Measurements from ENCODE around the gene TOX2.

Gene TOX2

GRCh38 chr20:44064501-44065400 lies 150.1 kb downstream of the TOX2 start:
- Histone ChIP-seq H3K4me3 (ENCODE audit: low read depth, low read length) (no peak overlapping the region), H3K4me1 (ENCODE audit: control insufficient read depth, insufficient read depth, low read length) (no peaks in the 10 kb centered on the region), H3K36me3 (ENCODE audit: control insufficient read depth in 2 of 2, insufficient read depth in 1 of 2, low read length in 2 of 2) (no peaks in the 10 kb centered on the region), H3K27ac (ENCODE audit: extremely low read depth, low read depth, low read length) (no peak overlapping the region), H3K9me3 (ENCODE audit: control insufficient read depth, insufficient read depth, low read depth, low read length) (no peaks in the 10 kb centered on the region)
- POLR2A ChIA-PET: no interaction called here
- CTCF ChIA-PET: interaction anchor here (0.7 kb wide), 1 partner anchor 70 kb away, joined by 3 read pairs; no protein-coding TSS in a partner anchor
- no peak for TF ChIP-seq EGR2 (tag by site-specific recombination; IDR thresholded peaks at IDR 0.05; ENCODE audit: low read depth)
- TF ChIP-seq ZNF776 (tag by site-specific recombination; IDR thresholded peaks at IDR 0.05; ENCODE audit: borderline replicate concordance): no peak
- no peak for TF ChIP-seq SCRT1 (tag by site-specific recombination; IDR thresholded peaks at IDR 0.05; ENCODE audit: borderline replicate concordance)
- TF ChIP-seq PRDM2 (tag by site-specific recombination; IDR thresholded peaks at IDR 0.05; ENCODE audit: borderline replicate concordance): no peak
- no peak for TF ChIP-seq GLI2 (tag by site-specific recombination; IDR thresholded peaks at IDR 0.05; ENCODE audit: borderline replicate concordance, low read depth)
- no peak for TF ChIP-seq ZBTB8A (tag by site-specific recombination; IDR thresholded peaks at IDR 0.05)
- TF ChIP-seq ZBTB21 (tag by site-specific recombination; IDR thresholded peaks at IDR 0.05): no peak
- TF ChIP-seq ZSCAN30 (tag by site-specific recombination; IDR thresholded peaks at IDR 0.05): no peak
- TF ChIP-seq ZNF26 (tag by site-specific recombination; IDR thresholded peaks at IDR 0.05): no peak
- TF ChIP-seq ZNF239 (tag by site-specific recombination; IDR thresholded peaks at IDR 0.05): no peak
- TF ChIP-seq ZFP3 (tag by site-specific recombination; IDR thresholded peaks at IDR 0.05; ENCODE audit: low read depth): no peak
- TF ChIP-seq ZNF10 (tag by site-specific recombination; IDR thresholded peaks at IDR 0.05): no peak
- TF ChIP-seq ZNF18 (tag by site-specific recombination; IDR thresholded peaks at IDR 0.05): no peak
- TF ChIP-seq KLF8 (tag by site-specific recombination; IDR thresholded peaks at IDR 0.05): no peak
- TF ChIP-seq PRDM4 (tag by site-specific recombination; IDR thresholded peaks at IDR 0.05): no peak
- TF ChIP-seq ZNF175 (tag by site-specific recombination; IDR thresholded peaks at IDR 0.05): no peak
- no peak for TF ChIP-seq HOXC10 (CRISPR knock-in tag; IDR thresholded peaks at IDR 0.05)
- TF ChIP-seq KLF1 (tag by site-specific recombination; IDR thresholded peaks at IDR 0.05): no peak

All from HEK293 (cell line).